Stimulated activated naive CD8-positive, alpha-beta T cell treated with anti-CD3 and anti-CD28 coated beads, Interleukin-15, amount 100 ng/mL, for 72 hours (primary cell): ENCODE results near the gene TLE1.
"Not testable (repeated sequence)": the region's sequence is repeated elsewhere in the genome, so short reads cannot be mapped to it uniquely, and the experiment has no call there.

ENCODE experiments used
- ATAC-seq: fragments of 150-1000 bp; cut with Tn5 transposase; 2 replicates; pipeline ENCODE4 v1.10.0; 2021; ENCODE audit warnings: mild to moderate bottlenecking, moderate library complexity
- DNase-seq, 2 donors: peaks; one replicate each; pipeline ENCODE4 v3.0.0; 2021 to 2022
- H3K27ac Mint-ChIP-seq, 2 donors: one replicate each; pipeline ENCODE4 v1.8.0; 2022; ENCODE audit warnings: mild to moderate bottlenecking in 2 of 2, mixed read lengths in 2 of 2, moderate library complexity in 2 of 2
- H3K27me3 Mint-ChIP-seq: one replicate; pipeline ENCODE4 v1.8.0; 2022; ENCODE audit warnings: mixed read lengths
- H3K4me1 Mint-ChIP-seq: one replicate; pipeline ENCODE4 v1.8.0; 2022; ENCODE audit warnings: mild to moderate bottlenecking, mixed read lengths
- H3K4me3 Mint-ChIP-seq, 2 donors: one replicate each; pipeline ENCODE4 v1.8.0; 2022; ENCODE audit warnings: mild to moderate bottlenecking in 2 of 2, mixed read lengths in 2 of 2, moderate library complexity in 1 of 2
- H3K9me3 Mint-ChIP-seq, 2 donors: one replicate each; pipeline ENCODE4 v1.8.0; 2022; ENCODE audit warnings: mixed read lengths in 2 of 2

The TLE1 gene

GRCh38 chr9:81648891-81649290 is 40.5 kb downstream of the TLE1 start:
- ATAC-seq (no peak), DNase-seq (no peak)
- Mint-ChIP-seq H3K27me3 (no peaks in the 10 kb centered on the region), H3K27ac (no peak overlapping the region), H3K4me3 (no peak overlapping the region), H3K4me1 (no peaks in the 10 kb centered on the region), H3K9me3 (no peaks in the 10 kb centered on the region)

DNA sequence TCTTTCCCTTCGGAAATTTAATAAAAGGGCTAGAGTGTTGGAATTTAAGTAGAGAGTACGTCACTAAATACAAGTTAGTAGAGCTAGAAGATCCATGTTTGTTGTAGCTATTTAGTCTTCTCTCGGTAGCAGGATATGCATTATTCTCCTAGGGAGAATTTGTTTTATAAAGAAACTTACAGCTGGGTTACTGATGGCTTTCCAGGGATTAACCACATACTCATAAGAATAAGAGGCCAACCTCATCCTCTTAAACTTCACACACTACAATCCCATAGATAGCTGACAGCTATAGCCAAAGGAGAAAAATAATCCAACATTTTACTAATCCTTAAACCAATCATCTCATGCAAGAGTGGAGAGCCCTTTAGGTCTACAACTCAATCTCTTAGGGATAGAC is 43.0 kb downstream of the TLE1 start:
- no peak overlapping the region for H3K27ac Mint-ChIP-seq
- H3K9me3 Mint-ChIP-seq, result no peaks in the 10 kb centered on the region
- DNase-seq (no peak), ATAC-seq (no peak)
- no peaks in the 10 kb centered on the region for H3K4me1 Mint-ChIP-seq
- no peaks in the 10 kb centered on the region for H3K27me3 Mint-ChIP-seq
- no peak overlapping the region for H3K4me3 Mint-ChIP-seq

DNA sequence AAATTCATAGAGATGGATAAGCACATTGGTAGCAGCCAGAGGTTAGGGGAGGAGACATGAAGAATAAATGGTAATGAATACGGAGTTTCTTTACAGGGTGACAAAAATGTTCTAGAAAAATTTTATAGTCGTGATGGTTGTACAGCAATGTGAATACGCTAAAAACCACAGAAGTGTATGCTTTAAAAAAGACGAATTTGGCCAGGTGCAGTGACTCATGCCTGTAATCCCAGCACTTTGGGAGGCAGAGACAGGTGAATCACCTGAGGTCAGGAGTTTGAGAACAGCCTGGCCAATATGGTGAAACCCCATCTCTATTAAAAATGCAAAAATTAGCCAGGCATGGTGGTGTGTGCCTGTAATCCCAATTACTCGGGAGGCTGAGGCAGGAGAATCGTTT is 44.8 kb downstream of the TLE1 start:
- H3K4me1 Mint-ChIP-seq, H3K4me3 Mint-ChIP-seq, ATAC-seq, DNase-seq, H3K27me3 Mint-ChIP-seq, H3K9me3 Mint-ChIP-seq: not testable (repeated sequence)
- H3K27ac Mint-ChIP-seq, result peak overlapping the region in 1 of 2 donors; percentile 0

DNA sequence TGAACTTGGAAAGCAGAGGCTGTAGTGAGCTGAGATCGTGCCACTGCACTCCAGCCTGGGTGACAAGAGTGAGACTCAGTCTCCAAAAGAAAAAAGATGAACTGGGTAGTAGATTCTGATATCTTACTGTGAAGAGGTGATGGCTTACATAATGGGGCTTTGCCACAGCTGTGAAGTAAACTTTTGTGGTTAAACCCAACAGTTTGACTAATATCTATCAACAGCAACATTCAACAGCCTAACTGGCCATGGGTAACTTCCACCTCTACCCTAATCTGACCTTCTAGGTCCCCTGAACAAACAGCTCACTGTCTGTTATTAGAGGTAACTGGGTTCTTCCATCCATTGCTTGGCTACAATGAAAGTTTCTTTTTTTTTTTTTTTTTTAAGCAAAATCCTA is 52.1 kb downstream of the TLE1 start:
- Mint-ChIP-seq H3K4me1 (no peaks in the 10 kb centered on the region), H3K4me3 (no peak overlapping the region), H3K9me3 (no peaks in the 10 kb centered on the region), H3K27me3 (peaks cover 8% of the 10 kb centered on the region), H3K27ac (no peak overlapping the region)
- ATAC-seq (no peak), DNase-seq (no peak)

- ATAC-seq (no peak), DNase-seq (no peak)
- peaks cover 8% of the 10 kb centered on the region for H3K27me3 Mint-ChIP-seq
- H3K9me3 Mint-ChIP-seq, result no peaks in the 10 kb centered on the region
- H3K4me1 Mint-ChIP-seq, result no peaks in the 10 kb centered on the region
- H3K4me3 Mint-ChIP-seq, result no peak overlapping the region
- no peak overlapping the region for H3K27ac Mint-ChIP-seq
Observed at GRCh38 chr9:81636255-81636599, 53.1 kb downstream of the TLE1 start.

GRCh38 chr9:81635521-81636254 is 53.7 kb downstream of the TLE1 start:
- H3K4me1 Mint-ChIP-seq, result no peaks in the 10 kb centered on the region
- ATAC-seq, result no peak
- no peak for DNase-seq
- no peak overlapping the region for H3K27ac Mint-ChIP-seq
- peaks cover 8% of the 10 kb centered on the region for H3K27me3 Mint-ChIP-seq
- no peaks in the 10 kb centered on the region for H3K9me3 Mint-ChIP-seq
- H3K4me3 Mint-ChIP-seq, result no peak overlapping the region

- Mint-ChIP-seq H3K4me1 (no peaks in the 10 kb centered on the region), H3K27ac (no peak overlapping the region), H3K9me3 (no peaks in the 10 kb centered on the region), H3K27me3 (peaks cover 8% of the 10 kb centered on the region), H3K4me3 (no peak overlapping the region)
- ATAC-seq, result no peak
- DNase-seq, result no peak
Observed at GRCh38 chr9:81634915-81635516, 54.3 kb downstream of the TLE1 start.

DNA sequence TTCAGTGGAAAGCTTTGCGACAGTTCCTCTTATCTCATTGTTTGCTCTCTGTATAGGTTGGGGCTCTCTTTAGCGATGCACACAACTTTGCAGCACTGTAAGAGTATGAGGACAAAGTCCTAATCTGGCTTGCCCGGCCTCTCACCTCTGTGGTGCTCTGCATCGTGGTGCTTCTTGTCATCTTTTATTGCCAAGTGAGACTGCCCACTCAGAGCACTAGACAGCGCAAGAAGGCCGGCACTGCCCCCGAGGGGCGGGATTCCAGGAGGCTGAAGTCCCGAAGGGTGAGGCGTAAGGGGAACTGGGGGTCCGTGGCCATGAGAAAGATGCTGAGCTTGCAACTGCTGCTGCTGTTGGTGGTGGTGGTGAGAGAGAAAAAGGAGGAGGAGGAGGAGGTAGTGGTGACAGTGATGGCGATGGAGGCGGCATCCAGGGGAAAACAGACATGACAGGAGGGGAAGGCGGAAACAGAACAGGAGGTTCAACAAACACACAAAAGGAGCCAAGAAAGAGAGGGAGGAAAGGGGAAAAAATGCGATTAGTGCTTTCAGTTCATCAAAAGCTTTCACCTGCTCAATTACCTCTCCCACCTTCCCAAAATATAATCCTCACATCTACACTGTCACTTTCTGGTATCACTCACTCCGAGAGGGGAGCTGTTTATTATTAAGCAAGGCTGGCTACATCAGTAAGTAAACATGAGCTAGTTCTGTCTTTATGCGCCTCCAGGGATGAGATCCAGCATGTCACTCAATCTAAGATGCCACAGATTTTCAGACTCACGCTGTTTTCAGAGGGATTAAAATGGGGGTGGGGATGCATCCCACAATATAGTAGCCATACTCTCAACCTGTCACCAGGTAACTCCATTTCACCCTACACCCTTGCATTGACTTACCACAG is 55.1 kb downstream of the TLE1 start:
- H3K27ac Mint-ChIP-seq, result no peak overlapping the region
- ATAC-seq (no peak), DNase-seq (no peak)
- H3K27me3 Mint-ChIP-seq, result peaks cover 8% of the 10 kb centered on the region
- no peaks in the 10 kb centered on the region for H3K4me1 Mint-ChIP-seq
- no peak overlapping the region for H3K4me3 Mint-ChIP-seq
- no peaks in the 10 kb centered on the region for H3K9me3 Mint-ChIP-seq

DNA sequence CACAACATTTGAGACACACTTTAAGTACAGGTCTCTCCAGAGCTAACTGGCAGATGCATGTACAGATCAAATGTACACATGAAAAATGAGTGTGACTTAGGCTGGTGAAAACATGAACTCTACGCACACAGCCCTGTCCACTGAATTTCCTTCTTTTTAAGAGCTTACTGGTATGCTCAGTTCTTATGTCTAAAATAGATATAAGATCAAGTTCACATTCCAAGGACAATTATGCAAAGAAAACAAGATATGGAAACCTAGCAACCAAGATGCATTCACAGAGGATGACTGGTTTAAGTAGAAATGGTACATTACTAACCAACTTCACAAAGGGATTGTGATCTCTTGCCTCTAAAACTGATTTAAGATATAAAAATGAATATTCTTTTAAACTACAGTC is 56.7 kb downstream of the TLE1 start:
- no peak for ATAC-seq
- Mint-ChIP-seq H3K27me3 (peaks cover 8% of the 10 kb centered on the region), H3K27ac (no peak overlapping the region), H3K9me3 (no peaks in the 10 kb centered on the region), H3K4me3 (no peak overlapping the region), H3K4me1 (no peaks in the 10 kb centered on the region)
- DNase-seq, result no peak

DNA sequence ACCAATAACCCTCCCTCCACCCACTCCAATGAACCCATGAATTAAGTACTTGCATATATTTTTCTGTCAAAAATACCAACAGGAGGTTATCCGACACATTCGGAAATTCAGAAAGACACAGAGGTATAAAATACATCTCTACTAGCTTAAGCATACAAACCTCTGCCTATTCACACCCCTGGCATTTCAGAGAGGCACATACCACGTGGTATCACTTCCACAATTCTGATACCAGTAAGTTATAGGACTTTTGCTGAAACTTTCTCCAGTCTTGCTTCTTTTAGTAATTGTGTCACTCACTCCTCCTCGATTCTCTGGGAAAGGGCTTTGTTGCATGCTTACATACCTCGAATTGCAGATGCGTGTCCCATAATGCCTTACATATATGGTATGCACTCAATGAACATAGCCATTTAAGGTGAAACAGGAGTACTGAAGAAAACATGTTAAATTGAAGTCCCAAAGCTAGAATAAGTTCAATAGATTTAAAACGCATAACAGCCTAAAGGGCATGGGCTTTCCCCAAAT is 58.1 kb downstream of the TLE1 start:
- Mint-ChIP-seq H3K27ac (no peak overlapping the region), H3K4me3 (no peak overlapping the region), H3K9me3 (no peaks in the 10 kb centered on the region), H3K4me1 (no peaks in the 10 kb centered on the region), H3K27me3 (peaks cover 8% of the 10 kb centered on the region)
- no peak for DNase-seq
- no peak for ATAC-seq

GRCh38 chr9:81629440-81629839 is 59.9 kb downstream of the TLE1 start:
- H3K9me3 Mint-ChIP-seq, result no peaks in the 10 kb centered on the region
- no peak overlapping the region for H3K27ac Mint-ChIP-seq
- no peak for ATAC-seq
- no peaks in the 10 kb centered on the region for H3K4me1 Mint-ChIP-seq
- no peak overlapping the region for H3K4me3 Mint-ChIP-seq
- DNase-seq, result no peak
- H3K27me3 Mint-ChIP-seq, result peaks cover 7% of the 10 kb centered on the region

DNA sequence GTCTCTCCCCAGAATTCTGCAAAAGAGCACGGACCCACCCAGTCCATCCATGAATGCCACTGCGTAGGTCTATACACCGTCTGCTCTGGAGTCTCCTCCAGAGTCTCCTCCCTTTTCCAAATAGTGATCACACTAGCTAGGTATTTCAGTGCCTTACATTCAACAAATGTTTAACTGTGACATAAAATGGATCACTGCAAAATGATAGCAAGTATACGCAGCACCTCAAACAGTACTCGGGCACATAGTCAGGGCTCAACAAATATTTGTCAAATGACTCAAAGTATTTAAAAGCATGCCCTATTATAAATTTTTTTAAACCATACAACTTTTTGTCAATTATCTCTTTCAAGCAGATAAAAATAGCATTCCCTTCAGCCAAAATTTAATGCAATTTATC is 60.5 kb downstream of the TLE1 start:
- no peaks in the 10 kb centered on the region for H3K9me3 Mint-ChIP-seq
- H3K4me3 Mint-ChIP-seq, result no peak overlapping the region
- DNase-seq (no peak), ATAC-seq (no peak)
- H3K27ac Mint-ChIP-seq, result no peak overlapping the region
- H3K27me3 Mint-ChIP-seq, result peaks cover 5% of the 10 kb centered on the region
- H3K4me1 Mint-ChIP-seq, result no peaks in the 10 kb centered on the region

GRCh38 chr9:81627481-81627880 is 61.9 kb downstream of the TLE1 start:
- Mint-ChIP-seq H3K4me1 (no peaks in the 10 kb centered on the region), H3K27me3 (peaks cover 5% of the 10 kb centered on the region), H3K4me3 (no peak overlapping the region), H3K9me3 (no peaks in the 10 kb centered on the region), H3K27ac (no peak overlapping the region)
- no peak for ATAC-seq
- DNase-seq, result no peak

- H3K9me3 Mint-ChIP-seq, result no peaks in the 10 kb centered on the region
- ATAC-seq (no peak), DNase-seq (no peak)
- peaks cover 5% of the 10 kb centered on the region for H3K27me3 Mint-ChIP-seq
- no peak overlapping the region for H3K4me3 Mint-ChIP-seq
- H3K4me1 Mint-ChIP-seq, result no peaks in the 10 kb centered on the region
- H3K27ac Mint-ChIP-seq, result no peak overlapping the region
Observed at GRCh38 chr9:81626511-81626910, 62.8 kb downstream of the TLE1 start.

GRCh38 chr9:81625969-81626368 is 63.4 kb downstream of the TLE1 start:
- DNase-seq (no peak), ATAC-seq (no peak)
- Mint-ChIP-seq H3K4me3 (no peak overlapping the region), H3K4me1 (no peaks in the 10 kb centered on the region), H3K9me3 (no peaks in the 10 kb centered on the region), H3K27me3 (peaks cover 5% of the 10 kb centered on the region), H3K27ac (no peak overlapping the region)

DNA sequence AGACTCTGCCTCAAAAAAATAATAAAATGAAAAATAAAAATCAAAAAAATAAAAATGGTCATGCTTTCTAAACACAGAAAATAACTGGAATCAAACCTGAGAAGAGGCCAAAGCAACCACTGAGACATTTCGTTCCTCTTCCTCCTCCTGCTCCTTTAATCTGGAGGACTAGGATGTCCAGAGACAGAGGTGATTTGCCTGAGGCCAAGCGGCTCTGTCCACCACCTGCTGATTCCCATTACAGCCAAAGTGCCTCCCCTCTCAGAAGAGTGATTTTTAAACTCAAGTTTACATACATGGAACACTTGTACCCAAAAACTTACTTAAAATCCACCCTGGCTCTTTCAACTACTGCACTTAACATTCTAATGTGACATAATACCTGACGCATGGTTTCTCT is 65.6 kb downstream of the TLE1 start:
- Mint-ChIP-seq H3K27me3 (peaks cover 5% of the 10 kb centered on the region), H3K27ac (no peak overlapping the region), H3K4me1 (peaks cover 16% of the 10 kb centered on the region), H3K4me3 (no peak overlapping the region), H3K9me3 (no peaks in the 10 kb centered on the region)
- DNase-seq (no peak), ATAC-seq (no peak)
